Mesothelial cell of epicardium (in vitro differentiated cells): ENCODE measurements around the gene CEP63. TPM values are rescaled to one million over a fixed set of nuclear protein-coding genes. Genes with fewer than 3 reads are reported as not detected.

Experiments used
- DNase-seq, 2 experiments: peaks; one replicate each; pipeline ENCODE4 v3.0.0; 2021; ENCODE audit warnings: low spot score in 2 of 2; ENCODE audit not compliant: unreplicated experiment in 2 of 2
- H3K27ac Mint-ChIP-seq: 2 replicates; pipeline ENCODE4 v1.8.0; 2021; ENCODE audit warnings: mixed read lengths
- H3K27me3 Mint-ChIP-seq: 2 replicates; pipeline ENCODE4 v1.8.0; 2021; ENCODE audit warnings: low read depth, mixed read lengths
- H3K36me3 Mint-ChIP-seq: 2 replicates; pipeline ENCODE4 v1.8.0; 2021; ENCODE audit warnings: mixed read lengths
- H3K4me1 Mint-ChIP-seq: 2 replicates; pipeline ENCODE4 v1.8.0; 2021; ENCODE audit warnings: mixed read lengths
- H3K4me3 Mint-ChIP-seq: 2 replicates; pipeline ENCODE4 v1.8.0; 2021; ENCODE audit warnings: mild to moderate bottlenecking, moderate library complexity, mixed read lengths
- H3K9me3 Mint-ChIP-seq: 2 replicates; pipeline ENCODE4 v1.8.0; 2021; ENCODE audit warnings: mixed read lengths
- total RNA-seq: library from RNA; stranded (reverse); gene quantifications from 3 replicates; pipeline ENCODE4 v1.2.1, GENCODE V29; 2021
- TF ChIP-seq, protein P1 (sequence below): fragments of 200-600 bp; sonication (generic); IDR thresholded peaks from one replicate; pipeline ENCODE4 v1.5.0; 2021; ENCODE audit warnings: antibody characterized with exemption; ENCODE audit not compliant: unreplicated experiment

The CEP63 gene
- total RNA-seq, 1 donor from 2014 or later = 22.5 TPM

DNA sequence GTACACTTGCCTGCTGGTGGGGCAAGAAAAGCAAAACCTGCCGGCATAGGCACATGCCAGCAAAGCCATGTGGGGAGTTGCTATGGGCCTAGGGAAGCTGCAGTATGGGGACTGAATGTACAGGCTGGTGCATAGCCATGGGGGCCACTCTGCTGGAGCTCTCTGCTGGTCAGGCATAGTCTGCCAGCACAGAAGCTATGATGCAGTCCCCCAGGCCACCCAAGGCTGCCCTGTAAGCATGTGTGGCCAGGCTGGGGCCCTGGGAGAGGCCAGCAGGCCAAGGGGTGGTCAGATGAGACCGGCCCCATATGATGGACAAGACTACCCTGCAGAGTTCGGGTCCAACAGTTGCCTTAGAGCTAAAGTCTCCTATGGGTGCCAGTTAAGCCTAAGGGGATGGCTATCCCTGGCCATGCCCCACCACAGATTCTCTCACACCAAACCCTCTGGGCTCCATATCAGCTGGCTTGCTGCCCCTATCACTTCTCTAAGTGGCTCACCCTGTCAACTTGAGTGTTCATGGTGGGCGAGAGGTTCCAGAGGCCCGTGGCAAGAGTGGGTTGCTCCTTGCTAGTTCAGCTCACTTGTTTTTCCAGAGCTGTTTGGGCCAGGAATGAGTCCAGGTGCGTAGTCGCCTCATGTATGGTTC is 41.8 kb downstream of the CEP63 start:
- no peak for DNase-seq
- Mint-ChIP-seq H3K36me3 (peaks cover 39% of the 10 kb centered on the region), H3K27me3 (no peaks in the 10 kb centered on the region), H3K4me3 (no peak overlapping the region), H3K27ac (no peak overlapping the region), H3K4me1 (no peaks in the 10 kb centered on the region), H3K9me3 (peaks cover 40% of the 10 kb centered on the region)
- TF ChIP-seq, protein P1, sequence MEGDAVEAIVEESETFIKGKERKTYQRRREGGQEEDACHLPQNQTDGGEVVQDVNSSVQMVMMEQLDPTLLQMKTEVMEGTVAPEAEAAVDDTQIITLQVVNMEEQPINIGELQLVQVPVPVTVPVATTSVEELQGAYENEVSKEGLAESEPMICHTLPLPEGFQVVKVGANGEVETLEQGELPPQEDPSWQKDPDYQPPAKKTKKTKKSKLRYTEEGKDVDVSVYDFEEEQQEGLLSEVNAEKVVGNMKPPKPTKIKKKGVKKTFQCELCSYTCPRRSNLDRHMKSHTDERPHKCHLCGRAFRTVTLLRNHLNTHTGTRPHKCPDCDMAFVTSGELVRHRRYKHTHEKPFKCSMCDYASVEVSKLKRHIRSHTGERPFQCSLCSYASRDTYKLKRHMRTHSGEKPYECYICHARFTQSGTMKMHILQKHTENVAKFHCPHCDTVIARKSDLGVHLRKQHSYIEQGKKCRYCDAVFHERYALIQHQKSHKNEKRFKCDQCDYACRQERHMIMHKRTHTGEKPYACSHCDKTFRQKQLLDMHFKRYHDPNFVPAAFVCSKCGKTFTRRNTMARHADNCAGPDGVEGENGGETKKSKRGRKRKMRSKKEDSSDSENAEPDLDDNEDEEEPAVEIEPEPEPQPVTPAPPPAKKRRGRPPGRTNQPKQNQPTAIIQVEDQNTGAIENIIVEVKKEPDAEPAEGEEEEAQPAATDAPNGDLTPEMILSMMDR = no peak

DNA sequence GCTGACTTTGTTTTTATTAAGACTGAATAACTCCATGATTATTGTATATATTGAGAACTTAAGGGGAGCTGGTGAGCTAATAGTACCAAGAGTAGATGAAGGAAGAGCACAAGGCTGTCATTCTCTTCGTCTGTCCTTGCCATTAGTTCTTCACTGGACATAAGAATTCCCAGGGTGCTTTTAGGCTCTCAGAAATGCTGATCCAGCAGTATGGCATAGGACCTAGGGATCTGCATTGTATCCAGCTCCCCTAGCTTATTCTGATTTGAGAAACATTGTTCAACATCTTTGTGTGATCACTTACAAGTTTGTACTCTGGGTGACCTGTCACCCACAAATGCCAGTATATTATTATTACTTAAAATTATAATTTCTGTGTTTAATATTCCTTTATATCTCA is 47.6 kb downstream of the CEP63 start:
- TF ChIP-seq, protein P1 = no peak
- Mint-ChIP-seq H3K36me3 (peaks cover 11% of the 10 kb centered on the region), H3K27ac (no peak overlapping the region), H3K4me1 (no peaks in the 10 kb centered on the region), H3K4me3 (no peak overlapping the region), H3K27me3 (no peaks in the 10 kb centered on the region), H3K9me3 (no peaks in the 10 kb centered on the region)
- no peak for DNase-seq

DNA sequence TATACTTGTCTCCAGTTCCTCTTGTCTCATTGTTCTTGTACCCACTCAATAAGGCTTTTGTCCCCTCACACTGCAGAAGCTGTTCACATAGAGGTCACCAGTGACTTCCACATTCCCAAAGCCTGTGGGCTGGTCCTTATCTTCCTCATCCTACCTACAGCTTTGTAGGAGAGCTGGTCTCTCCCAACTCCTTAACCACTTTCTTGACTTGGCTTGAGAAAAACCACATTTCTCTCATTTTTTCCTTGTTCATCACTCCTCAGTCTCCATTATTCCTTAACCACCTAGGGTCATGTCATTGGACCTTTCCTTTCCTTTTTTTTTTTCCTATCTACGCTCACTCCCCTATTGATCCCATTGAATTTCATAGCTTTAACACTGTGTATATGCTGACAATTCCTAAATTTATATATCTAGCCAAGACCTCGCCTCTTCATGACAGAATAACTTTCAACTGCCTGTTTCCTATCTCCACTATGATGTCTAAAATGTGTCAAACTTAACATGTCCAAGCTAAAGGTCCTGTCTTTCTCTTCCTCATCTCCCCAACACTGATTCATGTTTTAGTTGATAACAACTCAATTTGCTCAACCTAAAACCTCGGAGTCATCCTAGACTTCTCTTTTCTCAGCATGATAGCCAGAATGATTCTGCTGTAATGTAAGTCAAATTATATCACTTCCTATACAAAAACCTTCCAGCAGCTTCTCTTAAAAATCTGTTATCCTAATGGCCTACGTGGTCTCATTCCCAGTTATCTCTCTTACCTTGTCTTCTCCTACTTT is 49.5 kb downstream of the CEP63 start:
- Mint-ChIP-seq H3K4me3 (no peak overlapping the region), H3K36me3 (peaks cover 14% of the 10 kb centered on the region), H3K4me1 (no peaks in the 10 kb centered on the region), H3K27me3 (no peaks in the 10 kb centered on the region), H3K9me3 (no peaks in the 10 kb centered on the region), H3K27ac (no peak overlapping the region)
- no peak for DNase-seq
- TF ChIP-seq, protein P1 = no peak

DNA sequence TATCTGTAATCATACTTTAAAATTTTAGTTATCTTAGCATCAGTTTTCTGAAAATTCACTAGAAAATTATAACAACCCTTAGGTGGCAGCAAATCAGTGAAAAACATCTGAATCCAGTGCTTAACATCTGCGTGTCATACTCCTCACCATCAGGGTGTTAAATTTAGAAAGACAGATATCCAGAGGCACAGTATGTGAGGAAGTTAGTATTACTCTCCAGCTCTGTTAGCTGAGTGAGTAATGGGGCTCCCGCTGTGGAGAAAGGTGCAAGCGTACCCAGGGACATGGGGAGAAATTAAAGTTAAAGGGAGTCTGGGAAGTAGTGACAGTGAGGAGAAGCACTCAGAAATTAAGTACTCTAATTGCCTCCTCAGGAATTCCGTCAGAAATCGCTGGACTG is 50.9 kb downstream of the CEP63 start:
- H3K36me3 Mint-ChIP-seq = peaks cover 16% of the 10 kb centered on the region
- no peaks in the 10 kb centered on the region for H3K4me1 Mint-ChIP-seq
- no peak overlapping the region for H3K4me3 Mint-ChIP-seq
- no peak for DNase-seq
- H3K27me3 Mint-ChIP-seq = no peaks in the 10 kb centered on the region
- H3K27ac Mint-ChIP-seq = no peak overlapping the region
- H3K9me3 Mint-ChIP-seq = no peaks in the 10 kb centered on the region
- TF ChIP-seq, protein P1 = no peak

DNA sequence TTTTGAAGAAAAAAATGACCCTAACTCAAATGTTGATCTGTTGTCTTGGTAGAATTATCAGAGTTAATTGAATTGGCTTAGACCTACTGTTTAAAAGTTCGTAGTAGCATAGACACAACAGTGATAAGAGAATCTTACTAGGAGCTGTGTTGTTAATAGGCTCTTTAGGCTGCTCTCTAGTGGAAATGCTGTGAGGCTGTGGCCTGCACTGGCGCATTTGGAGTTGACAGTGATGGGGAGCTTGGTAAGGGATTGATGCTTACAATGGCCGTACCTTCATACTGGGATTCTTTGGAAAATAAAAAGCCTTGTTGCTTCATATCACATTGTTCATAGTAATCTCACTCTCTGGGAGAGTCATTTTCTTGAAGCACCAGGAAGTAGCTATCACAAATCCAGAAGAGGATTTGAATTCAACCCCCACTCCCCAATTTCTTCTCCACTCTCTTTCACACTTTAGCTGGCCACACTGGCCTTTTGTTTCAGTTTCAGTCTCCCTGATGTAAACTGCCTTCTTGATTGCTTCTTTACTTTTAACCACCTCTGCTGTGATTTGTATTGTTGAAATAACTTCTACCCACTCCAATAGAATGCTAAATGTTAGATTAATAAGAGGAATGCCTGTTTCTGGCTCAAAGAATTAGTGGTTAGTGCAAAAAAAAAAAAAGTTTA is 56.6 kb downstream of the CEP63 start:
- no peaks in the 10 kb centered on the region for H3K9me3 Mint-ChIP-seq
- H3K36me3 Mint-ChIP-seq = peaks cover 25% of the 10 kb centered on the region
- no peak overlapping the region for H3K27ac Mint-ChIP-seq
- DNase-seq = no peak
- H3K4me1 Mint-ChIP-seq = no peaks in the 10 kb centered on the region
- no peak overlapping the region for H3K4me3 Mint-ChIP-seq
- no peaks in the 10 kb centered on the region for H3K27me3 Mint-ChIP-seq
- TF ChIP-seq, protein P1 = no peak
